Measurements from ENCODE around the gene GNA12.

GNA12 gene

GRCh38 chr7:2800931-2801688 lies 43.0 kb downstream of the GNA12 start:
- no peak for DNase-seq

- DNase-seq: no peak
Measured at GRCh38 chr7:2800220-2800930, 43.7 kb downstream of the GNA12 start.

- no peak for DNase-seq
Measured at GRCh38 chr7:2799253-2799652, 44.9 kb downstream of the GNA12 start.

GRCh38 chr7:2798669-2799068 lies 45.4 kb downstream of the GNA12 start:
- DNase-seq: no peak

- no peak for DNase-seq
Measured at GRCh38 chr7:2796358-2797352, 47.5 kb downstream of the GNA12 start.

GRCh38 chr7:2795906-2796305 lies 48.2 kb downstream of the GNA12 start:
- DNase-seq: no peak

- DNase-seq: no peak
Measured at GRCh38 chr7:2794836-2795636, 49.1 kb downstream of the GNA12 start.

GRCh38 chr7:2792856-2793487 lies 51.1 kb downstream of the GNA12 start:
- DNase-seq: no peak

GRCh38 chr7:2792235-2792634 lies 51.9 kb downstream of the GNA12 start:
- no peak for DNase-seq

GRCh38 chr7:2791390-2791789 lies 52.7 kb downstream of the GNA12 start:
- no peak for DNase-seq

- DNase-seq: no peak
Measured at GRCh38 chr7:2787251-2787951, 56.7 kb downstream of the GNA12 start.

GRCh38 chr7:2786607-2787116 lies 57.4 kb downstream of the GNA12 start:
- no peak for DNase-seq

- DNase-seq: no peak
Measured at GRCh38 chr7:2785071-2785500, 59.0 kb downstream of the GNA12 start.

GRCh38 chr7:2782565-2782964 lies 61.5 kb downstream of the GNA12 start:
- DNase-seq: no peak

- no peak for DNase-seq
Measured at GRCh38 chr7:2782121-2782520, 62.0 kb downstream of the GNA12 start.

- DNase-seq: no peak
Measured at GRCh38 chr7:2781636-2782035, 62.5 kb downstream of the GNA12 start.

GRCh38 chr7:2779051-2779450 lies 65.1 kb downstream of the GNA12 start:
- no peak for DNase-seq

GRCh38 chr7:2777898-2778535 lies 66.1 kb downstream of the GNA12 start:
- no peak for DNase-seq

- no peak for DNase-seq
Measured at GRCh38 chr7:2776401-2776800, 67.7 kb downstream of the GNA12 start.

GRCh38 chr7:2775785-2776184 lies 68.3 kb downstream of the GNA12 start:
- DNase-seq: no peak

Measured in NCI-H1092 (cell line).